ENCODE results near the gene E2F3. TPM values are rescaled to one million over a fixed set of nuclear protein-coding genes. Genes with fewer than 3 reads are reported as not detected.

E2F3 gene
- total RNA-seq, 4 donors from 2014 or later, result 2.2 to 16.3 (median 5.6) TPM

DNA sequence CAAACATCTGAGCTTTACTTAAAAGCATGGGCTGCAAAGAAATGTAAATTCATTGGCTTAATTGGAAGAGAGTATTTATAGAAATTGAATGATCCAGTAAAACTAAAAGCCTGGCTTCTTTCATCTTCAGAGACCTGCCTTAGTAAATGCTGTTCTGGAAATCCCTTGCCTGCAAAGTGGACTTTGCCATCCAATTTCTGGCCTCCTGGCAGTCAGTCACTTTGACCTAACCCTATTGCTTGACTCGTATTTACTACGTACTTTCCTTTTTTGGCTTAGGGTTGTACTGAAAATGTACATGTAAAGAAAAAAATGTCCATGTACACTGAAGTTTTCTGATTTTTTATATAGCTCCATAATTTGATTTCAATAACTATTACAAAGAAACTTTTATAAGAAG, 47.1 kb downstream of the E2F3 start:
- Histone ChIP-seq H3K27ac (peak overlapping the region; percentile 12 to 44 (median 32)), H3K27me3 (no peaks in the 10 kb centered on the region), H3K4me3 (no peak overlapping the region), H3K4me1 (peaks cover 9 to 34% (median 15%) of the 10 kb centered on the region in 4 donors), H3K9me3 (no peaks in the 10 kb centered on the region), H3K36me3 (no peaks in the 10 kb centered on the region)
- intact Hi-C loops (cut with DNase I; ENCODE audit: low total_unique reads) (no loop called here), in situ Hi-C loops (cut with MboI; ENCODE audit: low pct_ligation_motif_present in 1 of 4, low pct_unique_long_range_greater_than_20kb in 1 of 4, low sequenced_read_pairs in 3 of 4) (no loop called here)
- peak; percentile 48 for DNase-seq
- TF ChIP-seq, protein P1, sequence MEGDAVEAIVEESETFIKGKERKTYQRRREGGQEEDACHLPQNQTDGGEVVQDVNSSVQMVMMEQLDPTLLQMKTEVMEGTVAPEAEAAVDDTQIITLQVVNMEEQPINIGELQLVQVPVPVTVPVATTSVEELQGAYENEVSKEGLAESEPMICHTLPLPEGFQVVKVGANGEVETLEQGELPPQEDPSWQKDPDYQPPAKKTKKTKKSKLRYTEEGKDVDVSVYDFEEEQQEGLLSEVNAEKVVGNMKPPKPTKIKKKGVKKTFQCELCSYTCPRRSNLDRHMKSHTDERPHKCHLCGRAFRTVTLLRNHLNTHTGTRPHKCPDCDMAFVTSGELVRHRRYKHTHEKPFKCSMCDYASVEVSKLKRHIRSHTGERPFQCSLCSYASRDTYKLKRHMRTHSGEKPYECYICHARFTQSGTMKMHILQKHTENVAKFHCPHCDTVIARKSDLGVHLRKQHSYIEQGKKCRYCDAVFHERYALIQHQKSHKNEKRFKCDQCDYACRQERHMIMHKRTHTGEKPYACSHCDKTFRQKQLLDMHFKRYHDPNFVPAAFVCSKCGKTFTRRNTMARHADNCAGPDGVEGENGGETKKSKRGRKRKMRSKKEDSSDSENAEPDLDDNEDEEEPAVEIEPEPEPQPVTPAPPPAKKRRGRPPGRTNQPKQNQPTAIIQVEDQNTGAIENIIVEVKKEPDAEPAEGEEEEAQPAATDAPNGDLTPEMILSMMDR (IDR thresholded peaks at IDR 0.05), result no peak
- TF ChIP-seq POLR2AphosphoS5 (IDR thresholded peaks at IDR 0.05) (no peak), POLR2A (IDR thresholded peaks at IDR 0.05) (no peak), EP300 (IDR thresholded peaks at IDR 0.05; ENCODE audit: low read depth) (no peak)
- WGBS, 2 donors (ENCODE audit: low coverage in 1 of 2), result 54 to 63% methylated on average over 2 of the region's 2 CpGs

DNA sequence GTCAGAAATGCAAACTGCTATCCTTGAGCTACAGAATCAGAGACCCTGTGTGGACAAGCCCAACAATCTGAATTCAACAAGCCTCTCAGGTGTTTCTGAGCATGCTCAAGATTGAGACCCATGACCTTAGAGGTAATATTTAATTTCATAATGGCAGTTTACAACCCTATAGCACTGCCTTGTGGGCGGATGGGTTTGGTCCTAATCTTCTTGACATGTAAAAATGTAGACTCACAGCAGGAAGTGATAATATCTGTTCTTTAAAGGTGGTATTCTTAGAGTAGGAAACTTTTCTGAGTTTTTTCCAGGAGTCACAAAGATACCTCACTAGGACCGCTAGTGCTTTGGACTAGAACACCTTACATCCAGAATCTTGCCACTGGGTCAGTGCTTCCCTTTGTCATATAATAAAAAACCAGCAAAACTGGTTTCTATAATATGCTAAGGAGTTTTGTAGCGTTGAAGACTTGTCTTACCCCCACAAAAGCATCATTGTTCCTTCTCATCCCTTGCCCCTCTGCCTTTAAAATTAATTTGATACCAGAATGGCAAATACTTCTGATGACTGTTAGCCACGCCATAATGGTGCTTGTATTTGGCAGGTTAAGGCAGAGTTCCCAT, 52.6 kb downstream of the E2F3 start:
- no peaks in the 10 kb centered on the region for H3K36me3 ChIP-seq
- no peak for TF ChIP-seq EP300 (IDR thresholded peaks at IDR 0.05; ENCODE audit: low read depth)
- TF ChIP-seq POLR2AphosphoS5 (IDR thresholded peaks at IDR 0.05), result no peak
- TF ChIP-seq POLR2A (IDR thresholded peaks at IDR 0.05), result no peak
- TF ChIP-seq, protein P1 (IDR thresholded peaks at IDR 0.05), result no peak
- intact Hi-C loops (cut with DNase I; ENCODE audit: low total_unique reads), result no loop called here
- no peak for DNase-seq
- H3K9me3 ChIP-seq, result no peaks in the 10 kb centered on the region
- no peak overlapping the region for H3K4me3 ChIP-seq
- WGBS, 2 donors (ENCODE audit: low coverage in 1 of 2), result 50 to 66% methylated on average over 2 to 4 of the region's 4 CpGs
- peaks cover 9 to 34% (median 13%) of the 10 kb centered on the region in 4 donors for H3K4me1 ChIP-seq
- in situ Hi-C loops (cut with MboI; ENCODE audit: low pct_ligation_motif_present in 1 of 4, low pct_unique_long_range_greater_than_20kb in 1 of 4, low sequenced_read_pairs in 3 of 4), result no loop called here
- H3K27me3 ChIP-seq, result no peaks in the 10 kb centered on the region
- peak overlapping the region; percentile 54 to 69 (median 60) for H3K27ac ChIP-seq

DNA sequence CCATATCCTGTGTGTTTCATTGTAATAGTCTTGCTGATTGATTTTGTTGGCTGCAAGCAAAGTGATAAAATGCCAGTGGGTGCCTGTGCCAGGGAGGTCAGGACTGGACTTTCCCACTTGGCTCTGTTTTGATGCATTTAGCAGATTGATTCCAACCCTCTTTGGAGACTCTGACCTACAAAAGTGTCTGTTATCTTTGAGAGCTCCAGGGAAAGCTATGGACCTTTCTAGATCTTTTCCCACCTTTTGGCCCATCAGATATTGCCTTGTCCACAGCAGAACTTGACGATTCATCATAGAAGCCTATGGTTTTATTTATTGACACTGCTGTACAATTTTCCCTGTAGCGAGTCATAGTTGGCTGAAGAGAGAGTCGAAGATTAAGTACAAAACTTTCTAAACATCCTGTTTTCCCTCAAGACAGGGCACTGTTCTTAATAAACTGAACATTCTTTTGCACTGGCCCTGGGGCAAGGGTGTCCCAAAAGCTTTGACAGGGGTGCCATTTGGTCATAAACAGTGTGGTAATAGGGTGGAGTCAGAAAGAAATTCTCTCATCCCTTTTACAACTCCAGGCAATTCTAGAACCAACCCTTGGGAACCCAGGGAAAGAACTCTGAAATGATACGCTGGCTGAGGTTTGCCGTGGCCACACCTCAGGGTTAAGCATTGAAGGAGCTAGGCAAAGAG, 53.7 kb downstream of the E2F3 start:
- Histone ChIP-seq H3K27ac (peak overlapping the region; percentile 54 to 69 (median 60)), H3K27me3 (no peaks in the 10 kb centered on the region), H3K4me1 (peaks cover 9 to 33% (median 13%) of the 10 kb centered on the region in 4 donors), H3K36me3 (no peaks in the 10 kb centered on the region), H3K4me3 (no peak overlapping the region), H3K9me3 (no peaks in the 10 kb centered on the region)
- DNase-seq, result peak; percentile 38
- intact Hi-C loops (cut with DNase I; ENCODE audit: low total_unique reads), result no loop called here
- 50 to 61% methylated on average over 4 to 5 of the region's 5 CpGs for WGBS, 2 donors (ENCODE audit: low coverage in 1 of 2)
- TF ChIP-seq EP300 (IDR thresholded peaks at IDR 0.05; ENCODE audit: low read depth) (no peak), POLR2AphosphoS5 (IDR thresholded peaks at IDR 0.05) (no peak), POLR2A (IDR thresholded peaks at IDR 0.05) (no peak)
- TF ChIP-seq, protein P1 (IDR thresholded peaks at IDR 0.05), result no peak
- in situ Hi-C loops (cut with MboI; ENCODE audit: low pct_ligation_motif_present in 1 of 4, low pct_unique_long_range_greater_than_20kb in 1 of 4, low sequenced_read_pairs in 3 of 4), result no loop called here

DNA sequence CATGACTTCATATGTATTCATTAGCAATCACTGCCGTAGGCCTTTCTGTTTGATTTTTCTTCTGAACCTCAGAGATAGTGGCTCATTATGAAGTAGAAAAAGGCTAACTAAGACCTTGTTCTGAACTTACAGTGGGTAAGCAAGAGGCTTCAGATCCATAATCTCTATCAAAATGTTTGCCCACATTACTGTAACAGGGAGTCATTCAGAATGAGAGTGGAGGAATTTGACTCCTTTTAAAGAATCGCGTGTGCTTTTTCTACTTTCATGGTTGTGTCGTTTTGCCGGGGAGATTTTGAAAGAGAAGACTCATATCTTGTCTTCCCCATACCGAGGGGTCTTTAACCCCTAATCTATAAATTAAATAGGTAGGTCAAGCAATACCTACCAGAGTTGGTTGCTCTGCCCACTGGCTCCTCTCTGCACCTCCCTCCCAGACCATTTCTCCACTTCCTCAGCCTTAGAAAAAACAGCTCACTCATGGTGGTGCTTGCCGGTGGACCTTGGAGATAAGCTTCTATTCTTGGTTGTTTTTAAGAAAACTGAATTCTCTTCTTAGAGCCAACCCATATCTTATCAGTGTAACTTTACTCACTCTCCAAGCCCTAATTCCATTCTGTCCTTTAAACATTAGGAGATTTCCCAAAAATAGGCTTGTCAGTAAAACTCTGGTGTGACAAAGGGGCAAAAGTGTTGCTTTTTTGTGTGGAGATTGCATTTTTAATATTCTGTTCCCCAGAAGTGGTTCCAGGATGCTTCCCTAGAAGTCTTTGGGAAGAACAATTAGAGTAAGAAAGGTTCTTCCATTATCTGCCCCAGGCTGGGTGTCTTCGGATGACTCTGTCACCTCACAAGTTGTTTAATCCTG, 56.6 kb downstream of the E2F3 start:
- no peak for TF ChIP-seq EP300 (IDR thresholded peaks at IDR 0.05; ENCODE audit: low read depth)
- TF ChIP-seq POLR2AphosphoS5 (IDR thresholded peaks at IDR 0.05), result no peak
- TF ChIP-seq, protein P1 (IDR thresholded peaks at IDR 0.05), result no peak

More for the DNA sequence above, 56.6 kb downstream of the E2F3 start:
- Histone ChIP-seq H3K9me3 (no peaks in the 10 kb centered on the region), H3K4me3 (no peak overlapping the region), H3K4me1 (peaks cover 9 to 32% (median 13%) of the 10 kb centered on the region in 4 donors), H3K36me3 (no peaks in the 10 kb centered on the region), H3K27me3 (no peaks in the 10 kb centered on the region), H3K27ac (no peak overlapping the region)
- intact Hi-C loops (cut with DNase I; ENCODE audit: low total_unique reads), result no loop called here
- no peak for DNase-seq
- in situ Hi-C loops (cut with MboI; ENCODE audit: low pct_ligation_motif_present in 1 of 4, low pct_unique_long_range_greater_than_20kb in 1 of 4, low sequenced_read_pairs in 3 of 4), result no loop called here
- 89 to 94% methylated on average over 6 to 8 of the region's 8 CpGs for WGBS, 2 donors (ENCODE audit: low coverage in 1 of 2)

Measured in transverse colon (tissue), 4 donors.